OCI-LY7 (cell line): ENCODE measurements around the gene TRIO.

Experiments used
- EZH2phosphoT487 ChIP-seq: fragments of 200-600 bp; sonication (generic); IDR thresholded peaks from 2 replicates; pipeline ENCODE4 v1.6.1; 2018; ENCODE audit warnings: low read depth, borderline replicate concordance, mild to moderate bottlenecking, mixed run types, antibody characterized with exemption, low read length, moderate library complexity, mixed read lengths
- TF ChIP-seq, protein P1 (sequence below): fragments of 200-600 bp; sonication (generic); conservative IDR thresholded peaks from 2 replicates; pipeline ENCODE4 v1.5.1; 2014; ENCODE audit warnings: mild to moderate bottlenecking, antibody characterized with exemption, low read length, moderate library complexity, mixed read lengths

DNA sequence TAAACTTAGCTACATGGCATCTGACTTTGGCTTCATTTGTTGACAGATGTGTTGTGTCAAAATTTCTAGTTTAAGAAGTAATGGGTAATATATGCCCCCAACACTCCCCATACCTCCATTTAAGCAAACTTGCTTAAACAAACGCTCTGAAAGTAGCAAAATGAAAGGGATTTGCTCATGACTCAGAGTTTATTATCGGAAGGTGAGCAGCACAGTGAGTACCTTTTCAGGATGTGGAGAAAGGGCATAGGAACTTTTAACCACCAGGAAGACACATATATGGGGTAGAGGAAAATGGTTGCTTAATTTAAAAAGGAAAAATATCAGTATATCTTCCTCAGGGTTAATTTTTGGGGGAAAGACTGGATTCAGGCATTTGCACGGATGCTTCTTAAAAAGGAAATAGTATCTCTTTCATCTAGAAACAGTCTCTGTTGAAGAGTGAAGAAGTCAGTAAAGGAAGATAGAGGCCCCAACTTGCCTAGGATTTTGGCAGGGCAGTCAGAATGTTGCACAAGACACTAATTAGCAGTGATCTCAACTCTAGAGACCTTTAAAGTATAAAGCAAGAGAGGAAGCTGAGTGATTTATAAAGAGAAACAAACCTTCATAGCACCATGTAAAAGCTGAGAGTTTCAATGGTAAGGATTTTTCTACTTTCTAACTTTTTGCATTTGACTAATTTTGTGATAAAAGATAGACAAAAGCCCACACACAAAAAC, 155.1 kb downstream of the TRIO start:
- TF ChIP-seq, protein P1, sequence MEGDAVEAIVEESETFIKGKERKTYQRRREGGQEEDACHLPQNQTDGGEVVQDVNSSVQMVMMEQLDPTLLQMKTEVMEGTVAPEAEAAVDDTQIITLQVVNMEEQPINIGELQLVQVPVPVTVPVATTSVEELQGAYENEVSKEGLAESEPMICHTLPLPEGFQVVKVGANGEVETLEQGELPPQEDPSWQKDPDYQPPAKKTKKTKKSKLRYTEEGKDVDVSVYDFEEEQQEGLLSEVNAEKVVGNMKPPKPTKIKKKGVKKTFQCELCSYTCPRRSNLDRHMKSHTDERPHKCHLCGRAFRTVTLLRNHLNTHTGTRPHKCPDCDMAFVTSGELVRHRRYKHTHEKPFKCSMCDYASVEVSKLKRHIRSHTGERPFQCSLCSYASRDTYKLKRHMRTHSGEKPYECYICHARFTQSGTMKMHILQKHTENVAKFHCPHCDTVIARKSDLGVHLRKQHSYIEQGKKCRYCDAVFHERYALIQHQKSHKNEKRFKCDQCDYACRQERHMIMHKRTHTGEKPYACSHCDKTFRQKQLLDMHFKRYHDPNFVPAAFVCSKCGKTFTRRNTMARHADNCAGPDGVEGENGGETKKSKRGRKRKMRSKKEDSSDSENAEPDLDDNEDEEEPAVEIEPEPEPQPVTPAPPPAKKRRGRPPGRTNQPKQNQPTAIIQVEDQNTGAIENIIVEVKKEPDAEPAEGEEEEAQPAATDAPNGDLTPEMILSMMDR: no peak
- no peak for TF ChIP-seq EZH2phosphoT487
